Left lung (tissue), 10 donors: Measurements from ENCODE around the gene STIMATE. TPM values are rescaled to one million over a fixed set of nuclear protein-coding genes. Genes with fewer than 3 reads are reported as not detected.

Source experiments
- ATAC-seq: fragments of 200-7000 bp; cut with Tn5 transposase; one replicate; pipeline ENCODE4 v1.9.1; 2020; ENCODE audit warnings: moderate library complexity
- DNase-seq, 4 donors: peaks; one replicate each; pipeline ENCODE4 v3.0.0-alpha.2; 2013 to 2020
- H3K27ac ChIP-seq, 2 donors: fragments of 200-600 bp; sonication (generic) in 1 of 2; one replicate each; pipeline versions ENCODE4 v1.5.0 to v1.8.0; 2020 to 2021
- H3K27me3 ChIP-seq, 2 donors: fragments of 200-600 bp; sonication (generic) in 1 of 2; one replicate each; pipeline versions ENCODE4 v1.5.0 to v1.8.0; 2020 to 2021
- H3K36me3 ChIP-seq, 2 donors: fragments of 200-600 bp; sonication (generic) in 1 of 2; one replicate each; pipeline versions ENCODE4 v1.5.0 to v1.8.0; 2020 to 2021
- H3K4me1 ChIP-seq, 2 donors: fragments of 200-600 bp; one replicate each; pipeline ENCODE4 v1.8.0; 2021
- H3K4me3 ChIP-seq, 2 donors: fragments of 200-600 bp; sonication (generic) in 1 of 2; one replicate each; pipeline versions ENCODE4 v1.5.0 to v1.8.0; 2020 to 2021; ENCODE audit warnings: mild to moderate bottlenecking in 1 of 2
- H3K9me3 ChIP-seq, 2 donors: fragments of 200-600 bp; sonication (generic) in 1 of 2; one replicate each; pipeline versions ENCODE4 v1.5.0 to v1.8.0; 2020 to 2021
- CTCF ChIP-seq, 2 donors: fragments of 200-600 bp; sonication (generic) in 1 of 2; IDR thresholded peaks; one replicate each; pipeline versions ENCODE4 v1.5.0 to v1.8.0; 2021; ENCODE audit warnings: antibody characterized with exemption in 2 of 2
- intact Hi-C, 2 donors: fragments of 100-400 bp; cut with DNase I; formaldehyde crosslinking; loops; one replicate each; pipeline versions ENCODE4 v1.11.2 to v1.14.2; 2022
- polyA plus RNA-seq, 6 donors: library from polyadenylated mRNA; unstranded; fragments of 120-200 nt; gene quantifications; one replicate each; pipeline ENCODE4 v1.2.1, GENCODE V29; 2013; ENCODE audit not compliant: insufficient read length in 6 of 6
- total RNA-seq, 2 donors: library from RNA; stranded (reverse); fragmentation: NEBNext Ultra II Directional; extraction: Animal tissue kit (Norgen Biotek cat#: 25700); gene quantifications; one replicate each; pipeline ENCODE4 v1.2.1, GENCODE V29; 2021
- donor health status: DM: no; HTN: yes; CAD: no.
- donor health status: DM: no; HTN: no; CAD: no.

The STIMATE gene
- total and polyA plus RNA-seq, 8 donors, result 11.6 to 28.3 (median 15.8) TPM

GRCh38 chr3:52866427-52866826 lies 30.9 kb downstream of the STIMATE start:
- DNase-seq, result no peak
- ATAC-seq, result peak; percentile 83
- Histone ChIP-seq H3K27ac (no peak overlapping the region), H3K36me3 (no peaks in the 10 kb centered on the region), H3K4me1 (peaks cover 0 to 8% of the 10 kb centered on the region in 2 donors), H3K4me3 (no peak overlapping the region), H3K27me3 (no peaks in the 10 kb centered on the region), H3K9me3 (peaks cover 0 to 9% of the 10 kb centered on the region in 2 donors)
- intact Hi-C loops, result no loop called here
- TF ChIP-seq CTCF (IDR thresholded peaks at IDR 0.05), result no peak

- H3K27ac ChIP-seq, result no peak overlapping the region
- no peak overlapping the region for H3K4me3 ChIP-seq
- peaks cover 0 to 9% of the 10 kb centered on the region in 2 donors for H3K9me3 ChIP-seq
- peaks cover 0 to 8% of the 10 kb centered on the region in 2 donors for H3K4me1 ChIP-seq
- ATAC-seq, result peak; percentile 65
- intact Hi-C loops, result no loop called here
- no peak for DNase-seq
- no peak for TF ChIP-seq CTCF (IDR thresholded peaks at IDR 0.05)
- H3K36me3 ChIP-seq, result peaks cover 0 to 3% of the 10 kb centered on the region in 2 donors
- no peaks in the 10 kb centered on the region for H3K27me3 ChIP-seq
Observed at GRCh38 chr3:52865994-52866393, 31.4 kb downstream of the STIMATE start.

GRCh38 chr3:52860424-52860768 lies 37.0 kb downstream of the STIMATE start:
- DNase-seq (no peak), ATAC-seq (no peak)
- H3K4me3 ChIP-seq, result no peak overlapping the region
- H3K4me1 ChIP-seq, result no peaks in the 10 kb centered on the region
- H3K27ac ChIP-seq, result no peak overlapping the region
- H3K9me3 ChIP-seq, result peaks cover 0 to 7% of the 10 kb centered on the region in 2 donors
- intact Hi-C loops, result no loop called here
- TF ChIP-seq CTCF (IDR thresholded peaks at IDR 0.05), result no peak
- no peaks in the 10 kb centered on the region for H3K27me3 ChIP-seq
- H3K36me3 ChIP-seq, result peaks cover 0 to 14% of the 10 kb centered on the region in 2 donors

GRCh38 chr3:52859686-52860423 lies 37.5 kb downstream of the STIMATE start:
- ATAC-seq (no peak), DNase-seq (no peak)
- peaks cover 0 to 6% of the 10 kb centered on the region in 2 donors for H3K9me3 ChIP-seq
- H3K27me3 ChIP-seq, result no peaks in the 10 kb centered on the region
- intact Hi-C loops, result no loop called here
- H3K4me1 ChIP-seq, result no peaks in the 10 kb centered on the region
- H3K4me3 ChIP-seq, result no peak overlapping the region
- no peak overlapping the region for H3K27ac ChIP-seq
- no peak for TF ChIP-seq CTCF (IDR thresholded peaks at IDR 0.05)
- peaks cover 0 to 18% of the 10 kb centered on the region in 2 donors for H3K36me3 ChIP-seq

- Histone ChIP-seq H3K27ac (no peak overlapping the region), H3K9me3 (no peaks in the 10 kb centered on the region), H3K27me3 (no peaks in the 10 kb centered on the region), H3K36me3 (peaks cover 0 to 22% of the 10 kb centered on the region in 2 donors), H3K4me3 (no peak overlapping the region), H3K4me1 (no peaks in the 10 kb centered on the region)
- intact Hi-C loops, result no loop called here
- no peak for DNase-seq
- no peak for TF ChIP-seq CTCF (IDR thresholded peaks at IDR 0.05)
- no peak for ATAC-seq
Observed at GRCh38 chr3:52857864-52858263, 39.5 kb downstream of the STIMATE start.
